ENCODE measurements around the gene PBX4.

DNA sequence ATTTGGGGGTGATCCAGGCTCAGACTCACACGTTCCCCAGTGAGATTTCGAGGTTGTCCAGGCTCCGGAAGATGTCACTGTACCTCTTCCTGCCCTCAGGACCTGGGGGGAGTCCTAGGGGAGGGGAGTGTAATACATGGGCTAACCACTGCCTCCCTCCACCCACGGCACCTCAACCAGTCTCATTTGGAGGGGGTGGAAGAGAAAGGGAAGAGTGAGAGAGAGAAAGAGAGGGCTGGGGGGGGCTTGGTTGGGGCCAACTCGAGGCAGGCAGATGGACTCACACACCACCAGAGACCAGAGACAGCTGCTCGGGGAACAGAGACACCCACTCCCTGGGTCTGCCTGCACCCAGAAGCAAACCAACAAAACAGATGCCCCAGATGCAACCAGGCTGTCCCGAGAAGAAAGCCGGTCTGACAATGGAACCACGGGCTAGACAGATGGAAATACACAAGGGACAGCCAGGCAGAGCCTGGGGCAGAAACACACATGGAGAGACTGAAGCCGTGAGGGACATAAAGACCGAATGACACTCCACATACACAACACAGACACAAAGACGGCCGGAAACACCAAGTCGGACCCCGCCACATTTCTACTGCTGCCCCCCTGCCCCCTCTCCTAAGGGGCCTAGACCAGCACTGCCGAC, 24.1 kb upstream of the PBX4 start:
- no peak for TF ChIP-seq EZH2 (IDR thresholded peaks at IDR 0.05; ENCODE audit: insufficient read depth, poor library complexity, severe bottlenecking)
- no peak for TF ChIP-seq EZH2phosphoT487 (IDR thresholded peaks at IDR 0.05; ENCODE audit: insufficient read depth, low read depth)
